Amniotic stem cell (primary cell): Measurements from ENCODE around the gene MEF2D.

ENCODE experiments used
- DNase-seq: peaks from one replicate; lab custom pipeline; 2025; lab: John Stamatoyannopoulos, UW

MEF2D gene

DNA sequence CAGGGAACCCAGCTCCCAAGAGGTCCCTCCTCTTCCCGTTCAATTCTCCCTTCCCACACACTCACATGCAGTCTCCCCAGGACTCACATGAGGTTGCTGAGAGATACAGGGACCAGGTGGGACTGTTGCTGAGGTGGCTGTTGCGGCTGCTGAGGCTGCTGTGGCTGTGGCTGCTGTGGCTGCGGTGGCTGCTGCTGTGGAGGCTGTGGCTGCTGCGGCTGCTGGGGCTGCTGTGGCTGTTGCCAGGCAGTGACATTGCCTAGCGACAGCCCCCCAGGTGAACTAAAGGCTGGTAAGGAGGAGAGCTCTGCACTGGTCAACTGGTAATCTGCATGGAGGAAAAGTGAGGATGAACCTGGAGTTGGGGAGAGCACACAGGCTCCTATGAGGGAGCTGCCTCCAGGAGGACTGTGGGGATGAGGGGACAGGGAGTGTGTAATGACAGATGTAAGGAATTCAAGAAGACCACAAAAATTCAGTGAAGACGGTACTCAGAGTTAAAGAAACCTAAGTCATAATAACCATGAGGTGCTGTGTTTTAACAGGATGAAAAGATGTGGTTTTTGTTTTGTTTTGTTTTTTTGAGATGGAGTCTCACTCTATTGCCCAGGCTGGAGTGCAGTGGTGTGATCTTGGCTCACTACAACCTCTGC is 31.8 kb downstream of the MEF2D start:
- DNase-seq: no peak

DNA sequence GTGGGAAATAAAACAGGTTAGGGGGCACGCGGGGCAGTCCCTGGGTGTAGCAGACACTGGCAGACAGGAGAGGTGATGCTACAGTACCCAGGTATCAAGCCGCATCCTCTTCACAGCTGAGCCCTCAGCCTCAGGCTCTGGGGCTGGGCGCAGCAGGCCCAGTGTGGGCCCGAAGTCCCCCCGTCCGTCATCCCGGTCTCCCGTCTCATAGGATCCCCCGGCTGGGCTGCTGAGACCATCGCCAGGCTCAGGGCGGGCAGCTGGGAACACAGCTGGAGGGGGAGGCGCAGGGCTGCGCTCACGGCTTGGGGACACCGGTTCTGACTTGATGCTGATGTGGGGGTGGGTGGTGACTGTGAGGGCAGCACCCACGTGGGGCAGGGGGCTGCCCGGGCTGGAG is 32.7 kb downstream of the MEF2D start:
- no peak for DNase-seq

DNA sequence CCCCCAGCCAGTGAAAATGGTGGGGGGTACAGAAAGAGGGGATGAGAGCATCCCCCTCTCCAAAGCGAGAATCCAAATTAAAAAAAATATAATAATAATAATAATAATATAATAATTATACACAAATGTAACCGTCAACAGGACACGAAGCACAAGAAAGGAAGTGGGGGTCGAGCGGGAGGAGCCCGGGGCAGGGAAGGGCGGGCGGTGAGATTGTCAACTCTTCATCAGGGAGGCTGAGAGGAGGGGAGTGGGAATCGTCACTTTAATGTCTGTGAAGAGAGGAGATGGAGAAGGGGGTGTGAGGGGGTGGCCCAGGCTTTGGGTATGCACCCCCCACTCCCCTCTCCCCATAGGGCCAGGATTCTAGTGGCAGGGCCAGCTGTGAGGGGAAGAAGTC is 33.2 kb downstream of the MEF2D start:
- no peak for DNase-seq

DNA sequence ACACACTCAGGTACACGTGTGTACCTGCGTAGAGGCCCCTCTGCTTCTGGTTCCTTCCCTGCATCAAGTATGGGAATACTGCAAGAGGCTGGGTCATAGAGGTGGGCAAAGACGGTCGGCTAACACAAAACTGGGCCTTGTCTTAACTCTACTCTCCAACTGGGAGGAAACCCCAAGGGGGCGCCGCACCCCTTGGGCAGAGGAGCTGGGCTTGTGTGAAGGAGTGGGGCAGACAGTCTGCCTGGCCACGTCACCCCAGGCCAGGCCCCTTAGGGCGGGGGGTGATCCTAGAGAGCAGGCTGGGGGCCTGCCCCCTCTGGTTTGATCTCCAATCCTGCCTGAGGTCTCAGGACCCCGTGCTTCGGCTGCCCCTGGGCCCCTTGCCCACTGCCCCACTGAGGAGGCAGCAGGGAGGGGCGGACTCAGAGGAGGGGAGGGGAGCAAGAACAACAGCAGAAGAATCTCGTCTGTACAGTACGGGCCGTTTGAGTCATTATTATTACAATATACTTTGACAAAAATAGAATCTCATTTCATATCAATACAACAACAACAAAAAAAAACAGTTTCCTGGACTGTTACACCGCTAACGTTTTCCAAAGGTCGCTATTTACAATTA is 34.7 kb downstream of the MEF2D start:
- DNase-seq: no peak

DNA sequence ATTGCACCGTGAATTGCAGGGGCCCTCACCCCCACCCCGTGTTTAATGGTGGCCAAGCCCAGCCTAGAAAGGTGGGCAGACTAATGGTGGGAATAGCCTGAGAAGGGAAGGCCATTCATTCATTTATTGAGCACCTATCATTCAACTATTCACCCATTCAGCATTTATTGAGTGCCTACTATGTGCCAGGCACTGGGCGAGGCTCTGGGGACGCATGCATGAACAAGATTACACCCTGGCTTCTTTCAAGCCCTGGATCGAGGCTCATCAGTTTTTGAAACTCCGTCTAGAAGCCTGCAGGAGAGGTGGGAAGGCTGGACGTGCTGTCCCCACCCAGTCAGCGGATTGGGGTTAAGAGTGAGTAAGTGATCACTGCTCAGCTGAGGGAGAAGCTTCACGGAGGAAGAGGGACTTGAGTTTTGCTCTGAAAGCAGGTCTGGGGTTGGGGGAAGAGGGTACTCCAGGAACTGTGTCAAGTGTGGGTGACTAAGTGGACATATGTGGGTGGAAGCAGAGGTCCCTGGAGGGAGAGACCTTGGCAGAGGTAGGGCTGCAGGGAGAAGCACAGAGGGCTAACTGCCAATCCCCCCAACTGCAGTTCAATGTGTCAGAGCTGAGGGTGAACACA is 35.6 kb downstream of the MEF2D start:
- no peak for DNase-seq

DNA sequence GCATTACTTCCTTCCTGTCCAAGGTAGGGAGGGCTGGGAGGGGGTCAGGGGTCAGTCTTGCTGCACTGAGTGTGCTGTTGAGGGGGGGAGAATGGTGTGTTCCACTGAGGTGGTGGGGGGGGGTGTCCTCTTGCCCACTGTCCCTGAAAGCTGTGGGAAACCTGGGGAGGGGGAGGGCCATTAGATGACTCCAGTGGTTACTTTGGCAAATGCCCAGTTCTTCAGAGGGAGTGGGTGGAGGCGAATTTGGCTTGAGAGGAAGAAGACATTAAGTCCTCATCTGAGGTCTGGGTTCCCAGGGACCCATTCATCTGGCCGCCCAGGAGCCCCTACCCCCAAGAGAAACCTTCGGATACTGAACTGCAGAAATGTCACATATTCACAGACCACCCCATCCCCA is 36.2 kb downstream of the MEF2D start:
- no peak for DNase-seq

DNA sequence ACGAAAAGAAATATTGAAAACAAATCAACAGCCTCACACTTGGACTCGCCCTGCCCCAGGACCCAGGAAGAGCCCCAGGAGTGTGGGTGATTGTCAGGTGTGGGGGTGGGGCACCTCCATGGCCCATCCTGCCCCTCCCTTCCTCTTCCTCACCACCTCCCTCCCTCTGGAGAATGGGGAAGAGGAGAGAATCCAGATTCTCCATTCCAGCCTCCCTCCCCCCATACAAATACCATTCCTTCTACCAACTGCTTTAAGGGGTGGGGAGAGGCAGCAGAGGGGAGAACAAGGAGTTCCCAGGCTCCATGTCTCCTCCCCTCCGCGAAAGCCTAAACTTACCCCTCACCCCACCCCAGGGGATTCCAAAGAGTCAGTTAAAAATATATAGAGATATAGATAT is 36.7 kb downstream of the MEF2D start:
- no peak for DNase-seq

DNA sequence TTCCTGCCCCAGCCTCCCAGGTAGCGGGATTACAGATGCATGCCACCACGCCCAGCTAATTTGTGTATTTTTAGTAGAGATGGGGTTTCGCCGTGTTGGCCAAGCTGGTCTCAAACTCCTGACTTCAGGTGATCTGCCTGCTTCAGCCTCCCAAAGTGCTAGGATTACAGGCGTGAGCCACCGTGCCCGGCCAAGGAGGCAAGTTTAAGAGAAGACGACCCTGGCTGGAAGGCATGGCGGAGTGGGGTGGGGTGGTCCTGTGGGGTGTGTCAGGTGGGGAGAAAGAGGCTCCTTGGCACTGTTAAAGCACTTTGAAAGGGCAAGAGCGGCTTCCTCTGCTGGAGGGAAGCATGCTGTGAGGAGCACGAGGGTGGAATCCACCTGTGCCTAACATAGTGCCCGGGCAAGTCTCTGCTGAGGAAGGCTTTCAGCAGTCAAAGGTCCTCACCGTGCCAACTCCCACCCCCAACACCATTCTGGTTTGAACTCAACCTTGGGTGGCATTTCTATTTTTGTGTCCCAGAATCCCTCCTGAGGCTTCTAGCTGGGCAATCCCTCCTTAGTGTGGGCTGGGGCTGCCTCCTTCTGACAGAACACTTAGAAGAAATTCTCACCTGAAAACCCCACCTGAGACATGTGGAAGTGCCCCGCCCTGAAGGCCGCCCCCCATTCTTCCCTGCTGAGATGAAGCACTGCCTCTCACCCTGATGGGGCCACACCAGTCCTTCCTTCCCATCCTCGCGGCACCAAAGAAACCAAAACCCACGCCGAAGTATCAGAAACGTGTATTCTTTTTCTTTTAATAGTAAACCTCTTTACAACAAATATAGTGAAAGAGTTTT is 37.4 kb downstream of the MEF2D start:
- DNase-seq: no peak

DNA sequence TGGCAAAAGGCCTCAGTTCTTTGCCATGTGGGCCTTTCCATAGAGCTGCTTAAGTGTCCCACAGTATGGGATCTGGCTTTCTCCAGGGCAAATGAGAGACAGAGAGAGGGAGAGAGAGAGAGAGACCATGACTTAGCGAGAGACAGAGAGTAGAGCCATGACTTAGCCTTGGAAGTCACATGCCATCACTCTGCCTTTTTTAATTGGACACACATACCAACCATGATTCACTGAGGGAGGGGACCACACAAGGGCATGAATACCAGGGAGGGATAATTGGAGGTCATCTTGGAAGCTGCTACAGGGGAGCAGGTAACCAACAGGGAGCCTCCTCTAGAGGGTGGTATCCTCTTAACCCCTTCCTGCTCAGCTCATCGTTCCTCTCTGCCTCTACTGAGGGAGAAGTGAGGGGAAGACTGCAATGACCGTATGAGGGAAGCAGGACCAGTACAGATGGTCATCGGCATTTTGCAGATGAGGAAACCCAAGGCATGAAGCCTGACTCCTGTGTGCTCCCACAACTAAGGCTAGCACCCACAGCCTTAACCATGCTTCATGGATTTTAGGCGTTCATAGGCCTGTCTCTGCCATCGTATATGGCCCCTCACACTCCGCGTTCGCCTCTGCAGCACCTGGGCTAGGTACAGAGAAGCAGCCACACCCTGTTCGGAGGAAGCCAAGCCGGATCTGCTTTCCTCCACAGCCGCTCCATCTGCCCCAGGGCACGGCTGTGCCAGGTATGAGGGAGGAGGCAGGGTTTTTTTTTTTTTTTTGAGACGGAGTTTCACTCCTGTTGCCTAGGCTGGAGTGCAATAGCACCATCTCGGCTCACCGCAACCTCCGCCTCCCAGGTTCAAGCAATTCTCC is 38.6 kb downstream of the MEF2D start:
- DNase-seq: no peak

DNA sequence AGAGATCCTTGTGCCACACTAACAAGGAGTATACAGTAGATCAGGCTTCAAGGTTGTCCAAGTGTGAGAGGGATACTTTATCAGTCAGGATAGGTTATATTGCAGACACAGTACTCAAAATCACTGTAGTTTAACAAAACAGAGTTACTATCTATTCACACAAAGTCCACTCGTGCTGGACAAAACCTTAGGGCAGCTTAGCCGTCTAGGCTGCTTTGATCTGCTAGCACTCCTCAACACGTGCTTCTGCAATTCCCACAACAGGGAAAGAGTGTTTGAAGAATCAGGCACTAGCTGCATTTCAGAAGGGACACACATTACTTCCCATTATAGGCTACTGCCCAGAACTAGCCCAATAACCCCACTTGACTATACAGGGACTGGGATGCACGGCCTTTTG is 39.5 kb downstream of the MEF2D start:
- no peak for DNase-seq

DNA sequence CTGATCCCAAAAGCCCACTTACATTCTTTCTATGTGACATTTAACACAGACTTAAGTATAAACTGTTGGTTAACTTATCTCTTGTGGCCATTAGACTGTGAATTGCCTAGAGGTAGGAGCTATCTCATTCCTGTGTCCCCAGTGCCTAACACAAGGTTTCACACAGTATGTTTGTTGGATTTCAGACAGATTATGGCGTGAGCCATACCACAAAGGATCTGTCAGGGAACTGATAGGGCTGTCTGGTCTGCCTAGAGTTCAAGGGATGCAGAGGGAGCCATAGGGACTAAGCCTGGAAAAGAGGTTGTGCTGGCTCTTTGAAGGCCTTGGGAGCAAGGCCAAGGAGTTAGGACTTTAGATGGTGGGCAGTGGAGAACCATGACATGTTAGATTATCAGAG is 40.0 kb downstream of the MEF2D start:
- no peak for DNase-seq

DNA sequence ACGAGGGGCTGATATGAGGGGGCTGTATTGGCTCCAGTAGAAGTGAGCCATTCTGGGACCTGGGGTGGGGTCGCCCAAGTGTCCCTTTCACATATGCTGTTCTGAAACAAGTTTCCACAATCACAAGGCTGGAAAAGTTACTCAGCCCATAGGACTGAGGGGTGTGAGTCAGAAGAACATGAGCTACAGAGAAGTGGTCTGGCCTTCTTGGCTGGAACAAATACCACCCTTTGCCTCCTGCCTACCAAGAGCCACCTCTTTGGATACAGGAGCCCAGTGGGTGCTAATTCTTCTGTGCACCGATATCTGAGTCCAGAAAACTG is 42.4 kb downstream of the MEF2D start:
- DNase-seq: peak; percentile 27

DNA sequence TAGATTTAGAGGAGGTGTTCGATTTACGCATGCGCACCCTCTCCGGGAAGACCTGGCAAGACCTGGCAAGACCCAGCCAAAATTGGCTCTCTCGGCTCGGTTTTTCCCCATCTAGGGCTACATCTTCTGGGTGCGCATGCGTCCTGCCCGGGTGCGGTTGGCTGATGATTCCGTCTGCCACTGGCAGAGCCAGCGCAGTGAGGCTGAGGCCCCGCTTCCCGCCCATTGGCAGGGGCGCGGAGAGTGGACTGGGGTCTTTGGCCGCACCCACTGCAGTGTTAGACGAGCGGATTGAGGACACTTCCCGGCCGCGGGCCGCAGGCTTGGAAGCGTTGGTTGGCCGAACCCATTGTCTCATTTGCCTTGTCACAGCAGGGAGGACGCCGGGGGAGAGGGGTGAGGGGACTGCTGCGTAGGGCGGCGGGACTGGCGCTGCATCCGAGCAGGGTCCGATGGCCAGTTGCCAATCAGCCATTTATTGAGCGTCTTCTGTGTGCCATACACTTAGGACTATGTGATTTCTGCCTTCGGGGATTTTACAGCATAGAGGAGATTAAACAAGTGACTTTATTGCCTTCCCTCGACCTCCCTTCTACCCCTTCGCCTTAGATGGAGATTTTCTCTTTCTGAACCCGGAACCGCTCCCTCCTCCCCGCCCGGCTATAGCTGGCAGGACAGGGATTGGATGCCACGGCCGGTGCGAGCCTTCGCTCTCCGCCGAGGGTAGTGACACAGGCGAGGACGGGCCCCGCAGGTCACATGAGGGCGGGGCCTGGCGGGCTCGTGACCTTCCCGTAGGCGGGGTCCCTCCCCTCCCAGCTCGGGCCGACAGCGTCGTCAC is 43.7 kb downstream of the MEF2D start:
- peak; percentile 96 for DNase-seq

DNA sequence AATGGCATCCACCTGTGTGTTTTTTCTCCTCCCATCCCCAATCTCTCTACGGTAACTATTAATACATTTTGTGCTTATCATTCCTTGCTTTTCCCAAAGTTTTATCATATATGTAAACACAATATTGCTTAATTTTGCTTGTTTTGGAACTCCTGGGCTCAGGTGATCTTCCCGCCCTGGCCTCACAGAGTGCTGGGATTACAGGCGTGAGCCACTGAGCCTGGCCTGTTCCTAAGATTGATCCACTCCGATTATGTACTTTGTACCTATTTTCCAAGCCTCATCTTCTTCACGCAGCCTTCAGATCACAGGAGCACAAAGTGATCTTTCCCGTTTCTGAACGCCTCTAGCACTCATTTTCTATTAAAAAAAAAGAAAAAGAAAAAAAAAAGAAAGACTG is 45.2 kb downstream of the MEF2D start:
- no peak for DNase-seq

DNA sequence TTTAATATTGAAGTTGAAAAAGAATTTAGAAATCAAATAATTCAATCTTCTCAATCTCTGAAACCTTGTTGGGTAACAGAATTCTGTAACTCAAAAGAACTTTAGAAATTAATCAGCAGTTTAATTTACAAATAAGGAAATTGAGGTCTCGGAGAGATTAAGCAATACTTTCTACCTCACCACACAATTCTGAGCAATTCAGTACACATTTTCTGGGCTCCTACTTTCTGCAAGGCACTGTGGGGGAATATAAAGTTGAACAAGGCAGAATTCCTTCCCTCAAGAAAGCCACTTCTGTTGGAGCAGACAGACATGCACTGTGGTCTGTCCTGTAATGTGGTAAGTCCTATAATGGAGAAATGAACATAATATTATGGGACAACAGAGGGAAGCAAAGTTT is 47.7 kb downstream of the MEF2D start:
- no peak for DNase-seq

DNA sequence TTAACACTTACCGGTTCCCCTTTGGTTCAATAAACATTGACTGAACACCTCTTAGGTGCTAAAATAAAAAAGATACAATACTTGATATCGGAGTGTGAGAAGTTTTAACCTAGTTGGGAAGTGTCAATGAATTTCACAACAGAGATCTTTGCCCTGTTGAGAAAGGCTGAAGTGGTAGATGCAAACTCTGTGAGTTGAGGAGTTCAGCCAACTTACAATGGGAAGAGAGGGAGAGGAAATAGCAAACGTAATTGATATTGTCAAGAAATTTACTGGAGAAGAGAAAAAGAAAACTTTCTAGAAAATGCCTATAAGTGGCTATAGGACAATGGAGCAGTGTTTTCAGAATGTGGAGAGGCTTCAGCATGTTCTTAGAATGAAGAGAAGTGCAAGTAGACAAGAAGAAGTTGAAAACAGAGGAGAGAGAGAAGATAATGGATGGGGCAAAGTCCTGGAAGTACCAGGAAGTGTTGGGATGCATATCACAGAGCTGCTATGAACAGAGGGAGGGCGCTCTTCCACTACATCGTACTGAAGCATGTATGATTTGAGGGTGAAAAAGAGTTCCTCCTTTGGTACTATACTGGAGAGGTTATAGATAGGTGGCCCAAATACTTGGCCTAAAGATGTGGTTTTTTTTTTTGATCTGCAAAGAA is 48.9 kb downstream of the MEF2D start:
- DNase-seq: no peak

DNA sequence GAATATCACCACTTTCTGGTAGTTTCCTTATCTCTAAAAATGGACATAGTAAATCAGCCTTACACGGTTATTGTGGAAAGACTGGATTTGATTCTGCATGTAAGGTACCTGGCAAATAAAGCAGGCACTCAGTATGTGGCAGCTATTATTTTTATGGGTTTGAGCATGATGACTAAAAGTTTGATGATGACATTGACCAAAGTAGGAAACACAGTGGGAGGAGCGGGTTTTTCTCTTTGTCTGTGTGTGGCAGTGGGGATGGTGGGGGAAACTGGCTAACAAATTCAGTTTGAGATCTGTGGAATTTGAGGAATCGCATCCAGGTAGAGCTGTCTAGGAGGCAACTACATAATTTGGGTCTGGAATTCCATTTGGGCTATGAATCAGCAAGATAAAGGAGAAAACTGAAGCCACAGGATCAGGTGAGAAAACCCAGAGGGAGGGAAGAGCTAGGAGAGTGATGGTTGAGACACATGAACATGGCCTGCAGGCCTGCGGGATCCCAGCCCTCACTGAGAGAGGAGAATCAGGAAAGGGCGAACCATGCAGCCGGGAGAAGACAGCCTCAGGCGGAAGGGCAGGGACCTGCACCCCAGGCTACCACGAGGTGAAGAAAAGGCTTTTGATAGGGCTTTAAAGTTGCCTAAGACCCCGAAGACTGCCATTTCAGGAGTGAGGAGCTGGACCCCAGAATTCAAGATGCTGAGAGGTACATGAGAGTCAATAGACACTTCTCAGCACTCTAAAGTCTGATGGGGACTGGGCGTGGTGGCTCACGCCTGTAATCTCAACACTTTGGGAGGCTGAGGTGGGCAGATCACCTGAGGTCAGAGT is 52.2 kb downstream of the MEF2D start:
- DNase-seq: no peak

DNA sequence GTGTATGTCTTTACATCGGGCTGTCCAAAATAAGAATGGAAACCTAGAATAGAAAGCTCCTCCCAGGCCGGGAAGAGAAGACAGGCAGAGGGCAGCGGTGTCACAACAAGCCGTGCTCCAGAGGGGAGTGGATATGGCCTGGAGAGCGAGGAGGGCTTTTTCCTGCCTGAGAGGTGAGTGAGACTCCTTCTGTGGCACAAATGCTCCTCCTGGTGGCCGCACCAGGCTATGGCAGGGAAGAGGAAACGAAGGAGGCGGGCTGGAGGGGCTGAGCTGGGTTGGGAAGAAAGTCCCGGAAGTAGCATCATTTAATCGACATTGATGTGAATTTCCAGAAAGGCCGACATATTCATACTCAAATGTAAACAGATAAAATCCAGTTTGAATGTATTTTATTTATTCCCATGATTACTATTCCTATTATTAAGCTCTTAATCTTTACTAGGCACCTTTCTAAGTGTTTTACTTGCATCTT is 54.7 kb downstream of the MEF2D start:
- DNase-seq: peak; percentile 67

DNA sequence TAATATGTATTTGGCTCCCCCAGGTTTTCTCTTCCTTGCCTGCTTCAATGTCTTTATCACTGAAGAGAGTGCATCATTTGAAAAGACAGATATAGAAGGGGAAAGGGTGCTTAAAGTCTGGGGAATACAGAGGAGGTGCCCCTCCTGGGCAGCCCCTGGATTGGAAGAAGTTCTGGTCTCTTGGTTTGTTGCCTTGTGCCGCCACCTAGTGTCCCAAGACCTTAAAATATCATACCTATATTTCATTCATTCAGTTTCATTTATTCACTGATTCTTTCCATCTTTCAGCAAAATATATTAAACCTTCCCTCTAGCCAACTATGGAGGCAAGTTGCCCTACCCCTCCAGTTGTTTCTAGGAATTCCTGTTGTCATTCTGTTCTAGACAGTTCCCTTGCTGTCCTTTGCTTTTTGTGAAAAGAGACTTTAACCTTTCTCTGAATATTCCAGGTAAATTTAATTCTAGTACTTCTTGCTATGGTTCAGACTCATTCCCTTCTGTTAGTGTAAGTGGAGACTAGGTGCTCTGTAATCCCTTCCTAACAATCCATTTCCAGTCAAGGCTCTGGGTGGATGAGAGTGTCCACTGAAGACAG is 56.1 kb downstream of the MEF2D start:
- DNase-seq: no peak
